Brain microvascular endothelial cell (primary cell): ENCODE measurements around the gene SSBP3.

Experiments used
- DNase-seq: peaks from one replicate; pipeline ENCODE4 v3.0.0-alpha.2; 2020
- H3K27ac ChIP-seq: fragments of 250-450 bp; sonication (Bioruptor Pico); 2 replicates; pipeline ENCODE4 v1.5.1; 2020; ENCODE audit warnings: mild to moderate bottlenecking, moderate library complexity
- H3K27me3 ChIP-seq: fragments of 250-450 bp; sonication (Bioruptor Pico); replicated peaks from 2 replicates; pipeline ENCODE4 v1.5.1; 2020; ENCODE audit warnings: mild to moderate bottlenecking
- H3K36me3 ChIP-seq: fragments of 250-450 bp; sonication (Bioruptor Pico); replicated peaks from 2 replicates; pipeline ENCODE4 v1.5.1; 2020; ENCODE audit warnings: mild to moderate bottlenecking
- H3K4me3 ChIP-seq: 2 replicates; pipeline ENCODE4 v1.5.1; 2011; ENCODE audit warnings: low read depth, mild to moderate bottlenecking, control low read depth, low read length, moderate library complexity
- CTCF ChIP-seq: IDR thresholded peaks from 2 replicates; pipeline ENCODE4 v1.5.1; 2011; ENCODE audit warnings: low read depth, mild to moderate bottlenecking, moderate library complexity, low read length, control low read depth, inconsistent platforms; ENCODE audit errors: missing control alignments
- in situ Hi-C: cut with HindIII; loops from 2 replicates; pipeline ENCODE4 v1.10.0; 2017; ENCODE audit warnings: low sequenced_read_pairs, low pct_ligation_motif_present

Gene SSBP3

GRCh38 chr1:54228638-54229079 is 177.5 kb downstream of the SSBP3 start:
- in situ Hi-C loops, result no loop called here
- Histone ChIP-seq H3K27me3 (no peaks in the 10 kb centered on the region), H3K4me3 (no peak overlapping the region), H3K36me3 (no peaks in the 10 kb centered on the region), H3K27ac (no peak overlapping the region)
- DNase-seq, result no peak
- no peak for TF ChIP-seq CTCF

- in situ Hi-C loops, result no loop called here
Observed at GRCh38 chr1:54227891-54228310, 178.3 kb downstream of the SSBP3 start.

DNA sequence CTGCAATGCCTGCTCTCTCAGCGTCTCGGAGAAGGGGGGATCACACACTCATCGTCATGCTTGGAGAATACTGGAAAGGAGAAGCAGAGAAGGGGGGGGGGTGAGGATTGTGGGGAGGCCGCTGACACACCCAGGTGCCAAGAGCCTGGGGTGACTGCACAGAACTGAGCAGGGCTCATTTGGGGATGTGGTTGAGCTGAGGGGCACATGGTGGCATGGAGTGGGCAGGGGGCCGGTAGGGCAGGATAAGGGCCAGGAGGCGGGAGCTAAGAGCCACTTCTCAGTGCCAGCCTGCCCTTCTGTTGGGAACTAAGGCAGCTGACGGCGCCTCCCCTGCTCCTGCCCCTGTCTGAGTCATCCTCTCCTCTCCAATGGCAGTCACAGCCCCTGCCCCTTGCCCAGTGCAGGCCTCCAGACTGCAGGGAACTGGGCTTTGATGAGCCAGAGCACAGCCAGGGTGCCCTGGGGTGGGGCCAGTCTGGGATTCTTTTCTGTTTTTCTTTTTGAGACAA is 179.0 kb downstream of the SSBP3 start:
- no peaks in the 10 kb centered on the region for H3K36me3 ChIP-seq
- no peak for DNase-seq
- in situ Hi-C loops, result no loop called here
- H3K27ac ChIP-seq, result no peak overlapping the region
- no peak for TF ChIP-seq CTCF
- no peaks in the 10 kb centered on the region for H3K27me3 ChIP-seq
- no peak overlapping the region for H3K4me3 ChIP-seq

More at GRCh38 chr1:54227891-54228310, 178.3 kb downstream of the SSBP3 start:
- Histone ChIP-seq H3K4me3 (no peak overlapping the region), H3K36me3 (no peaks in the 10 kb centered on the region), H3K27me3 (no peaks in the 10 kb centered on the region), H3K27ac (no peak overlapping the region)
- DNase-seq, result no peak
- TF ChIP-seq CTCF, result peak; percentile 31

GRCh38 chr1:54225986-54226559 is 180.1 kb downstream of the SSBP3 start:
- Histone ChIP-seq H3K27ac (no peak overlapping the region), H3K27me3 (no peaks in the 10 kb centered on the region), H3K4me3 (no peak overlapping the region), H3K36me3 (peaks cover 5% of the 10 kb centered on the region)
- no peak for DNase-seq
- in situ Hi-C loops, result no loop called here
- TF ChIP-seq CTCF, result no peak

- in situ Hi-C loops, result no loop called here
Observed at GRCh38 chr1:54225378-54225777, 180.8 kb downstream of the SSBP3 start.

More at GRCh38 chr1:54225378-54225777, 180.8 kb downstream of the SSBP3 start:
- H3K27ac ChIP-seq, result no peak overlapping the region
- TF ChIP-seq CTCF, result no peak
- H3K36me3 ChIP-seq, result peaks cover 5% of the 10 kb centered on the region
- H3K27me3 ChIP-seq, result no peaks in the 10 kb centered on the region
- DNase-seq, result no peak
- H3K4me3 ChIP-seq, result no peak overlapping the region
